HL-60 (cell line): ENCODE data around the gene LMAN2.

Experiments
- GABPA ChIP-seq: IDR thresholded peaks from 2 replicates; pipeline ENCODE4 v1.6.1; 2012; ENCODE audit warnings: low read depth
- POLR2AphosphoS5 ChIP-seq: IDR thresholded peaks from 2 replicates; pipeline ENCODE4 v1.6.1; 2012; ENCODE audit warnings: low read depth
- REST ChIP-seq: IDR thresholded peaks from 2 replicates; pipeline ENCODE4 v1.6.1; 2012; ENCODE audit warnings: low read depth; ENCODE audit not compliant: insufficient replicate concordance
- SPI1 ChIP-seq: IDR thresholded peaks from 2 replicates; pipeline ENCODE4 v1.6.1; 2012; ENCODE audit warnings: low read depth, mild to moderate bottlenecking, borderline replicate concordance
- TF ChIP-seq, protein P1 (sequence below): IDR thresholded peaks from one replicate; pipeline ENCODE4 v1.5.1; 2011; ENCODE audit warnings: low read length, control low read depth, inconsistent platforms; ENCODE audit not compliant: insufficient read depth

DNA sequence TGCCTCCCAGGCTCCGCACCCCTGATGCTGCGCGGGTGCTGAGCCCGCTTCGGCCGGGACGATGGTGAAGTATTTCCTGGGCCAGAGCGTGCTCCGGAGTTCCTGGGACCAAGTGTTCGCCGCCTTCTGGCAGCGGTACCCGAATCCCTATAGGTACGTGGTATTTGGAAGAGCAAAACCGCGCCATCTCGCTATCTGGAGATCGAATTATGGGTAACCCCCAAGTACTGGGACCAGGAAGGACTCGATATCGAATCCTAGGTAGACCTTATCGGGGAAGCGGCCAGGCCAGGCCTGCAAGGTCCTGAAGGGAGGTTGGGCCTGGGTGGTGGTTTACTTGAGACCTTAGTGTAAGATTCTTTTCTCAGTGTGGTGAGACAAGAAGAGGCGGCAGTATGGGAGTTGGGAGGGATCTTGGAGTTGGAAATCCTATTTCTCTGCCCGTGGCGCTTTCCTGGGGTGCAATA, 47.5 kb downstream of the LMAN2 start:
- no peak for TF ChIP-seq POLR2AphosphoS5
- TF ChIP-seq, protein P1, sequence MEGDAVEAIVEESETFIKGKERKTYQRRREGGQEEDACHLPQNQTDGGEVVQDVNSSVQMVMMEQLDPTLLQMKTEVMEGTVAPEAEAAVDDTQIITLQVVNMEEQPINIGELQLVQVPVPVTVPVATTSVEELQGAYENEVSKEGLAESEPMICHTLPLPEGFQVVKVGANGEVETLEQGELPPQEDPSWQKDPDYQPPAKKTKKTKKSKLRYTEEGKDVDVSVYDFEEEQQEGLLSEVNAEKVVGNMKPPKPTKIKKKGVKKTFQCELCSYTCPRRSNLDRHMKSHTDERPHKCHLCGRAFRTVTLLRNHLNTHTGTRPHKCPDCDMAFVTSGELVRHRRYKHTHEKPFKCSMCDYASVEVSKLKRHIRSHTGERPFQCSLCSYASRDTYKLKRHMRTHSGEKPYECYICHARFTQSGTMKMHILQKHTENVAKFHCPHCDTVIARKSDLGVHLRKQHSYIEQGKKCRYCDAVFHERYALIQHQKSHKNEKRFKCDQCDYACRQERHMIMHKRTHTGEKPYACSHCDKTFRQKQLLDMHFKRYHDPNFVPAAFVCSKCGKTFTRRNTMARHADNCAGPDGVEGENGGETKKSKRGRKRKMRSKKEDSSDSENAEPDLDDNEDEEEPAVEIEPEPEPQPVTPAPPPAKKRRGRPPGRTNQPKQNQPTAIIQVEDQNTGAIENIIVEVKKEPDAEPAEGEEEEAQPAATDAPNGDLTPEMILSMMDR, result no peak
- TF ChIP-seq GABPA, result no peak
- no peak for TF ChIP-seq SPI1
- no peak for TF ChIP-seq REST
